PFSK-1 (cell line): ENCODE measurements around the gene TMEM39A.

Experiments
- FOXP2 ChIP-seq: optimal IDR thresholded peaks from 2 replicates; pipeline ENCODE3; 2011; ENCODE audit warnings: borderline replicate concordance, control low read depth, inconsistent platforms; ENCODE audit not compliant: insufficient read depth; ENCODE audit errors: extremely low read length, extremely low read depth
- POLR2AphosphoS5 ChIP-seq: IDR thresholded peaks from 2 replicates; pipeline ENCODE4 v1.6.1; 2012; ENCODE audit warnings: low read depth, mild to moderate bottlenecking, control low read depth, low read length, moderate library complexity
- REST ChIP-seq, 2 experiments: IDR thresholded peaks; 2 replicates each; pipeline versions ENCODE4 v1.6.1 to v1.8.0; 2011 to 2012; ENCODE audit warnings: low read depth in 2 of 2, low read length in 2 of 2, control low read depth in 1 of 2, inconsistent platforms in 1 of 2, mild to moderate bottlenecking in 1 of 2, moderate library complexity in 1 of 2; ENCODE audit not compliant: insufficient read depth in 1 of 2
- SIN3A ChIP-seq: IDR thresholded peaks from 2 replicates; pipeline ENCODE4 v1.6.1; 2012; ENCODE audit warnings: mild to moderate bottlenecking, low read length, moderate library complexity, borderline replicate concordance; ENCODE audit not compliant: insufficient read depth
- TAF1 ChIP-seq: IDR thresholded peaks from 2 replicates; pipeline ENCODE4 v1.6.1; 2012; ENCODE audit warnings: low read length, control low read depth, borderline replicate concordance; ENCODE audit not compliant: insufficient read depth

Gene TMEM39A

GRCh38 chr3:119506631-119507030, 43.2 kb upstream of the TMEM39A start:
- TF ChIP-seq POLR2AphosphoS5 (no peak), FOXP2 (no peak), TAF1 (no peak)

GRCh38 chr3:119500901-119501300, 37.5 kb upstream of the TMEM39A start:
- TF ChIP-seq TAF1 (no peak), POLR2AphosphoS5 (no peak), REST (IDR thresholded peaks at IDR 0.05; ENCODE audit: insufficient read depth in 1 of 2, low read depth in 2 of 2, low read length in 2 of 2) (no peak), FOXP2 (no peak), SIN3A (no peak)

GRCh38 chr3:119500265-119500664, 36.9 kb upstream of the TMEM39A start:
- TF ChIP-seq TAF1, result no peak
- TF ChIP-seq SIN3A, result no peak
- TF ChIP-seq POLR2AphosphoS5, result no peak
- no peak for TF ChIP-seq FOXP2
- no peak for TF ChIP-seq REST (IDR thresholded peaks at IDR 0.05; ENCODE audit: insufficient read depth in 1 of 2, low read depth in 2 of 2, low read length in 2 of 2)

GRCh38 chr3:119498186-119499011, 35.0 kb upstream of the TMEM39A start, which contains the start of gene TIMMDC1:
TIMMDC1 (plus strand) TSS chr3:119498547; CDS start chr3:119498734, 187 bp downstream.
- peak; percentile 91 for TF ChIP-seq POLR2AphosphoS5
- TF ChIP-seq REST (IDR thresholded peaks at IDR 0.05; ENCODE audit: insufficient read depth in 1 of 2, low read depth in 2 of 2, low read length in 2 of 2), result 0 out of 4 replicates have a peak, but pooled peaks of 1 of the 2 experiments have one; percentile 6
- TF ChIP-seq FOXP2, result peak; percentile 67
- TF ChIP-seq TAF1, result peak; percentile 90; the same call in 1 of the 2 replicates
- TF ChIP-seq SIN3A, result no peak

GRCh38 chr3:119497820-119498185, 34.4 kb upstream of the TMEM39A start:
- TF ChIP-seq SIN3A (no peak), POLR2AphosphoS5 (no peak), REST (IDR thresholded peaks at IDR 0.05; ENCODE audit: insufficient read depth in 1 of 2, low read depth in 2 of 2, low read length in 2 of 2) (no peak), FOXP2 (no peak), TAF1 (no peak)
